ENCODE measurements around the gene EXOC6B.
"Not testable (repeated sequence)": the region's sequence is repeated elsewhere in the genome, so short reads cannot be mapped to it uniquely, and the experiment has no call there.

The EXOC6B gene

GRCh38 chr2:72524071-72524470 lies 301.8 kb downstream of the EXOC6B start:
- H3K27me3 ChIP-seq (replicated peaks; ENCODE audit: control insufficient read depth, insufficient read depth, low read length, poor library complexity, severe bottlenecking) = no peaks in the 10 kb centered on the region
- no peak overlapping the region for H3K27ac ChIP-seq (ENCODE audit: insufficient read depth, low read length, poor library complexity, severe bottlenecking)
- H3K9me3 ChIP-seq (ENCODE audit: control insufficient read depth, low read length) = no peaks in the 10 kb centered on the region
- no peaks in the 10 kb centered on the region for H3K36me3 ChIP-seq (ENCODE audit: control insufficient read depth, insufficient read depth, low read length)
- H3K4me1 ChIP-seq (ENCODE audit: control insufficient read depth, insufficient read depth, low read length, poor library complexity, severe bottlenecking) = no peaks in the 10 kb centered on the region
- DNase-seq = no peak
- H3K4me3 ChIP-seq (ENCODE audit: insufficient read depth, low read depth, low read length, poor library complexity, severe bottlenecking) = no peak overlapping the region

DNA sequence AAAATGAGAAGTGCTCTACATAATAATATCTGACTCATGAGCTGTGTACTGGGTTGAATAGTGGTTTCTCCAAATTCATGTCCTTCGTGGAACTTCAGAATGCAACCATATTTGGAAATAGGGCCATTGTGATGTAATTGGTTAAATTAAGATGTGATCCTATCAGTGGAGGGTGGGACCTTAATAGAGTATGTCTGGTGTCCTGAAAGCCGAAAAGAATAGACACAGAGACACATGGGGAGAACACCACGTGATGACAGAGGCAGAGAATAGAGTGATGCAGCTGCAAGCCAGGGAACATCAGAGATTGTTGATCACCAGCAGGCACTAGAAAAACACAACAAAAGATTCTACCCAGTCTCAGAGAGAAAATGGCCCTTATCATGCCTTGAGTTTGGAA lies 310.1 kb downstream of the EXOC6B start:
- Histone ChIP-seq H3K9me3 (ENCODE audit: control insufficient read depth, low read length) (no peaks in the 10 kb centered on the region), H3K4me3 (ENCODE audit: insufficient read depth, low read depth, low read length, poor library complexity, severe bottlenecking) (no peak overlapping the region), H3K27ac (ENCODE audit: insufficient read depth, low read length, poor library complexity, severe bottlenecking) (no peak overlapping the region), H3K27me3 (replicated peaks; ENCODE audit: control insufficient read depth, insufficient read depth, low read length, poor library complexity, severe bottlenecking) (no peaks in the 10 kb centered on the region), H3K36me3 (ENCODE audit: control insufficient read depth, insufficient read depth, low read length) (no peaks in the 10 kb centered on the region), H3K4me1 (ENCODE audit: control insufficient read depth, insufficient read depth, low read length, poor library complexity, severe bottlenecking) (no peaks in the 10 kb centered on the region)
- no peak for DNase-seq

DNA sequence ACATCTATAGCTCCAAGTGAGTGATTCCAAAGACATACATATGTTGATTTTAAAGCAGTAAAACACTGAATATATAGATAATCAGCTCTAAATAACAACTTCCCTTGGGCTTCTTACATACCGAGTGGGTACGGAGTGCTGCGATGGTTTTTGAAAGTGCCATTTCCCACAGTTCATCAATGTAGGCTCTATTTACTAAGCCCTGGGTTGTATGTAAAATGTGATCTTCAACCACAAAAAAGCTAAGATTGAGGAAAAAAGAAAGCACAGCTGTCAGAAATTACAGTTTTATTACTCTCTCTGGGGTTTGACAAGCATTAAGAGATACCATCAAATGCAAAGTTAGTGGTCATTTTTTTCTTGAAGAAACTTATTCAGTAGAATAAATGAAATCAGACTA lies 312.8 kb downstream of the EXOC6B start:
- H3K36me3 ChIP-seq (ENCODE audit: control insufficient read depth, insufficient read depth, low read length) = no peaks in the 10 kb centered on the region
- no peak overlapping the region for H3K27ac ChIP-seq (ENCODE audit: insufficient read depth, low read length, poor library complexity, severe bottlenecking)
- H3K27me3 ChIP-seq (replicated peaks; ENCODE audit: control insufficient read depth, insufficient read depth, low read length, poor library complexity, severe bottlenecking) = no peaks in the 10 kb centered on the region
- no peak for DNase-seq
- H3K4me3 ChIP-seq (ENCODE audit: insufficient read depth, low read depth, low read length, poor library complexity, severe bottlenecking) = no peak overlapping the region
- no peaks in the 10 kb centered on the region for H3K9me3 ChIP-seq (ENCODE audit: control insufficient read depth, low read length)
- H3K4me1 ChIP-seq (ENCODE audit: control insufficient read depth, insufficient read depth, low read length, poor library complexity, severe bottlenecking) = no peaks in the 10 kb centered on the region

DNA sequence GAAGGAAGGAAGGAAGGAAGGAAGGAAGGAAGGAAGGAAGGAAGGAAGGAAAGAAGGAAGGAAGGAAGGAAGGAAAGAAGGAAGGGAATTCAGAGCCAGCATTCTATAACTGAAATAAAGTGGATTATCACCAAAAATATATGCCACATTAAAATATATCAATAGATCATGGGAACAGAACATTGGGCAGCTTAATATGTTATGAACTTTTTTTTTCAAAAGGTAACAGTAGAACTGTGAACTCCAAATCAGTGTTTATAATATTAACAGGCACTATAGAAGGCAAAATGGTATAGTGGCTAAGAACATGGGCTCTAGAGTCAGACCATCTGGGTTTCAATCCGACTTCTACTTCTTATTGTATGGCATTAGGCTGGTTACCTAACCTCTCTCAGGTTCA lies 313.5 kb downstream of the EXOC6B start:
- DNase-seq = no peak
- Histone ChIP-seq H3K4me3 (ENCODE audit: insufficient read depth, low read depth, low read length, poor library complexity, severe bottlenecking) (no peak overlapping the region), H3K27me3 (replicated peaks; ENCODE audit: control insufficient read depth, insufficient read depth, low read length, poor library complexity, severe bottlenecking) (no peaks in the 10 kb centered on the region), H3K9me3 (ENCODE audit: control insufficient read depth, low read length) (no peaks in the 10 kb centered on the region), H3K27ac (ENCODE audit: insufficient read depth, low read length, poor library complexity, severe bottlenecking) (no peak overlapping the region), H3K36me3 (ENCODE audit: control insufficient read depth, insufficient read depth, low read length) (no peaks in the 10 kb centered on the region), H3K4me1 (ENCODE audit: control insufficient read depth, insufficient read depth, low read length, poor library complexity, severe bottlenecking) (no peaks in the 10 kb centered on the region)

GRCh38 chr2:72511906-72512305 lies 313.9 kb downstream of the EXOC6B start:
- H3K4me3 ChIP-seq (ENCODE audit: insufficient read depth, low read depth, low read length, poor library complexity, severe bottlenecking) = no peak overlapping the region

GRCh38 chr2:72497763-72498162 lies 328.1 kb downstream of the EXOC6B start:
- Histone ChIP-seq H3K4me1 (ENCODE audit: control insufficient read depth, insufficient read depth, low read length, poor library complexity, severe bottlenecking) (no peaks in the 10 kb centered on the region), H3K36me3 (ENCODE audit: control insufficient read depth, insufficient read depth, low read length) (no peaks in the 10 kb centered on the region), H3K27me3 (replicated peaks; ENCODE audit: control insufficient read depth, insufficient read depth, low read length, poor library complexity, severe bottlenecking) (no peaks in the 10 kb centered on the region), H3K27ac (ENCODE audit: insufficient read depth, low read length, poor library complexity, severe bottlenecking) (no peak overlapping the region), H3K9me3 (ENCODE audit: control insufficient read depth, low read length) (no peaks in the 10 kb centered on the region), H3K4me3 (ENCODE audit: insufficient read depth, low read depth, low read length, poor library complexity, severe bottlenecking) (no peak overlapping the region)
- no peak for DNase-seq

More at GRCh38 chr2:72511906-72512305, 313.9 kb downstream of the EXOC6B start:
- H3K27me3 ChIP-seq (replicated peaks; ENCODE audit: control insufficient read depth, insufficient read depth, low read length, poor library complexity, severe bottlenecking) = no peaks in the 10 kb centered on the region
- H3K4me1 ChIP-seq (ENCODE audit: control insufficient read depth, insufficient read depth, low read length, poor library complexity, severe bottlenecking) = no peaks in the 10 kb centered on the region
- H3K9me3 ChIP-seq (ENCODE audit: control insufficient read depth, low read length) = no peaks in the 10 kb centered on the region
- no peak for DNase-seq
- H3K27ac ChIP-seq (ENCODE audit: insufficient read depth, low read length, poor library complexity, severe bottlenecking) = no peak overlapping the region
- no peaks in the 10 kb centered on the region for H3K36me3 ChIP-seq (ENCODE audit: control insufficient read depth, insufficient read depth, low read length)

GRCh38 chr2:72496479-72496878 lies 329.4 kb downstream of the EXOC6B start:
- H3K4me3 ChIP-seq (ENCODE audit: insufficient read depth, low read depth, low read length, poor library complexity, severe bottlenecking) = no peak overlapping the region

DNA sequence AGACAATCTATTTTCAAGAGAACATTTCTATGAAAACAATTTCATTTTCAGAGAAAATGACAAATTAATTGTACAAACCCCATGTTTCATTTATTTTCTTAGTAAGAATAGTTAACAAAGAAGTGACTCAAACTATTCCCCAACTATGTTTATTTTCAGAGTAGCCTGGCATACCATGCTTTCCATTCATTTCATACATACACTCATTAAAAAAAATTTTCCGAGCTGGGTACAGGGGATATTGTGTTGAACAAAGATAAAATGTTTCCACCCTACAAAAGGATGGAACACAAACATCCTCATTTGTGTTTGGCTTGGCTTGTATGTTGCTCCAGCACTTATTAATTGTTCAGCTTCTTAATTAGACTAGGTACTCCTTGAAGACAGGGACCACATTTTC lies 331.4 kb downstream of the EXOC6B start:
- Histone ChIP-seq H3K27ac (ENCODE audit: insufficient read depth, low read length, poor library complexity, severe bottlenecking) (no peak overlapping the region), H3K4me1 (ENCODE audit: control insufficient read depth, insufficient read depth, low read length, poor library complexity, severe bottlenecking) (no peaks in the 10 kb centered on the region), H3K9me3 (ENCODE audit: control insufficient read depth, low read length) (no peaks in the 10 kb centered on the region), H3K36me3 (ENCODE audit: control insufficient read depth, insufficient read depth, low read length) (no peaks in the 10 kb centered on the region), H3K4me3 (ENCODE audit: insufficient read depth, low read depth, low read length, poor library complexity, severe bottlenecking) (no peak overlapping the region), H3K27me3 (replicated peaks; ENCODE audit: control insufficient read depth, insufficient read depth, low read length, poor library complexity, severe bottlenecking) (no peaks in the 10 kb centered on the region)
- no peak for DNase-seq

More at GRCh38 chr2:72496479-72496878, 329.4 kb downstream of the EXOC6B start:
- Histone ChIP-seq H3K36me3 (ENCODE audit: control insufficient read depth, insufficient read depth, low read length) (no peaks in the 10 kb centered on the region), H3K4me1 (ENCODE audit: control insufficient read depth, insufficient read depth, low read length, poor library complexity, severe bottlenecking) (no peaks in the 10 kb centered on the region), H3K9me3 (ENCODE audit: control insufficient read depth, low read length) (no peaks in the 10 kb centered on the region), H3K27ac (ENCODE audit: insufficient read depth, low read length, poor library complexity, severe bottlenecking) (no peak overlapping the region), H3K27me3 (replicated peaks; ENCODE audit: control insufficient read depth, insufficient read depth, low read length, poor library complexity, severe bottlenecking) (no peaks in the 10 kb centered on the region)
- no peak for DNase-seq

DNA sequence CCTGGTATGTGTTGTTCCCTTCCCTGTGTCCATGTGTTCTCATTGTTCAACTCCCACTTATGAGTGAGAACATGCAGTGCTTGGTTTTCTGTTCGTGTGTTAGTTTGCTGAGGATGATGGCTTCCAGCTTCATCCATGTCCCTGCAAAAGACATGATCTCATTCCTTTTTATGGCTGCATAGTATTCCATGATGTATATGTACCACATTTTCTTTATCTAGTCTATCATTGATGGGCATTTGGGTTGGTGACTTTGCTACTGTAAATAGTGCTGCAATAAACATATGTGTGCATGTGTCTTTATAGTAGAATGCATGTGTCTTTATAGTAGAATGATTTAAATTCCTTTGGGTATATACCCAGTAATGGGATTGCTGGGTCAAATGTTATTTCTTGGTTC lies 341.2 kb downstream of the EXOC6B start:
- not testable (repeated sequence) for H3K36me3 ChIP-seq (ENCODE audit: control insufficient read depth, insufficient read depth, low read length); H3K4me3 ChIP-seq (ENCODE audit: insufficient read depth, low read depth, low read length, poor library complexity, severe bottlenecking); DNase-seq; H3K4me1 ChIP-seq (ENCODE audit: control insufficient read depth, insufficient read depth, low read length, poor library complexity, severe bottlenecking); H3K27ac ChIP-seq (ENCODE audit: insufficient read depth, low read length, poor library complexity, severe bottlenecking); H3K9me3 ChIP-seq (ENCODE audit: control insufficient read depth, low read length); H3K27me3 ChIP-seq (replicated peaks; ENCODE audit: control insufficient read depth, insufficient read depth, low read length, poor library complexity, severe bottlenecking)

DNA sequence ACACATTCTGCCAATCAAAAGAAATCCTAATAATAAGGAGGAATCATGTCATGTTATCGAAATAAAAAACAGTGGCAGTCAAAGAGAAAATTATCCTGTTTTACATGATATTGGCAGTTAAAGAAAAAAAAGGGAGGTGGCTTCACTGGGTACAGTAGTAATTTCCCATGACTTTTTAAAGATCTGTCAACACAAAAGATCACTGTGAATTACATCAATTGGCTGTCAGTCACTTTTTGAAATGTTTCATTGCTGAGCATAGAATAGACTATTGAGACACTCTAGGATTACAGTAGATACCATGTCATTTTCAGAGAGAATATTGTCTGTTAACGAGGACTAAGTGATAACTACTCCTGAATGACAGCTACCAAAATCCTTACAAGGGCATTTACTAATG lies 342.5 kb downstream of the EXOC6B start:
- H3K36me3 ChIP-seq (ENCODE audit: control insufficient read depth, insufficient read depth, low read length) = no peaks in the 10 kb centered on the region
- H3K4me1 ChIP-seq (ENCODE audit: control insufficient read depth, insufficient read depth, low read length, poor library complexity, severe bottlenecking) = no peaks in the 10 kb centered on the region
- DNase-seq = no peak
- no peaks in the 10 kb centered on the region for H3K9me3 ChIP-seq (ENCODE audit: control insufficient read depth, low read length)
- H3K27ac ChIP-seq (ENCODE audit: insufficient read depth, low read length, poor library complexity, severe bottlenecking) = no peak overlapping the region
- H3K27me3 ChIP-seq (replicated peaks; ENCODE audit: control insufficient read depth, insufficient read depth, low read length, poor library complexity, severe bottlenecking) = no peaks in the 10 kb centered on the region
- no peak overlapping the region for H3K4me3 ChIP-seq (ENCODE audit: insufficient read depth, low read depth, low read length, poor library complexity, severe bottlenecking)

DNA sequence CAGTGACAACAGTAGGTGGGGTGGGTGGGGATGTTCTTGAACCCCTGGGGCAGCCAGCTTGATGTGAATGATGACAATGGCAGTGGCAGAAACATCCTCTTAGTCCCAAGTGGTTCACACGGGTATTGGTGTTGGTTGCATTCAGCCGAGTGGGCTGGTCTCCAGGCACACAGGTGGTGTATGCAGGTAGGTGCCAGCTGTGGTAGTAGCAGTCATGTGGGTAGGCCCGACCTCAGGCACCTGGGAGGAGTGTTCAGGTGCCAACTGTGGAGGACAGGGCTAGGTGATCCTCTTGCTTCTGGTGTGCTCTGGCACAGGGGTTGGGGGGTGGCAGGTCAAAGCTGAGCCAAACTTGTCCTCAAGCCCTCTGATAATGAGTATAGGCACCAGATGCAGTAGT lies 350.6 kb downstream of the EXOC6B start:
- peaks cover 7% of the 10 kb centered on the region for H3K9me3 ChIP-seq (ENCODE audit: control insufficient read depth, low read length)
- no peak for DNase-seq
- H3K4me1 ChIP-seq (ENCODE audit: control insufficient read depth, insufficient read depth, low read length, poor library complexity, severe bottlenecking) = no peaks in the 10 kb centered on the region
- no peaks in the 10 kb centered on the region for H3K27me3 ChIP-seq (replicated peaks; ENCODE audit: control insufficient read depth, insufficient read depth, low read length, poor library complexity, severe bottlenecking)
- H3K36me3 ChIP-seq (ENCODE audit: control insufficient read depth, insufficient read depth, low read length) = no peaks in the 10 kb centered on the region
- H3K27ac ChIP-seq (ENCODE audit: insufficient read depth, low read length, poor library complexity, severe bottlenecking) = no peak overlapping the region
- no peak overlapping the region for H3K4me3 ChIP-seq (ENCODE audit: insufficient read depth, low read depth, low read length, poor library complexity, severe bottlenecking)

Measured in effector memory CD4-positive, alpha-beta T cell (primary cell).